ENCODE results near the gene LONRF2. TPM values are rescaled to one million over a fixed set of nuclear protein-coding genes. Genes with fewer than 3 reads are reported as not detected.

The LONRF2 gene
- total RNA-seq, 1 donor from 2014 or later: 7.6 TPM

- Histone ChIP-seq H3K27me3 (no peaks in the 10 kb centered on the region), H3K4me1 (no peaks in the 10 kb centered on the region), H3K27ac (no peak overlapping the region), H3K4me3 (no peak overlapping the region), H3K9me3 (no peaks in the 10 kb centered on the region), H3K36me3 (no peaks in the 10 kb centered on the region)
- intact Hi-C loops (cut with DNase I): no loop called here
- DNase-seq (ENCODE audit: low spot score in 2 of 2): no peak
- TF ChIP-seq, protein P1, sequence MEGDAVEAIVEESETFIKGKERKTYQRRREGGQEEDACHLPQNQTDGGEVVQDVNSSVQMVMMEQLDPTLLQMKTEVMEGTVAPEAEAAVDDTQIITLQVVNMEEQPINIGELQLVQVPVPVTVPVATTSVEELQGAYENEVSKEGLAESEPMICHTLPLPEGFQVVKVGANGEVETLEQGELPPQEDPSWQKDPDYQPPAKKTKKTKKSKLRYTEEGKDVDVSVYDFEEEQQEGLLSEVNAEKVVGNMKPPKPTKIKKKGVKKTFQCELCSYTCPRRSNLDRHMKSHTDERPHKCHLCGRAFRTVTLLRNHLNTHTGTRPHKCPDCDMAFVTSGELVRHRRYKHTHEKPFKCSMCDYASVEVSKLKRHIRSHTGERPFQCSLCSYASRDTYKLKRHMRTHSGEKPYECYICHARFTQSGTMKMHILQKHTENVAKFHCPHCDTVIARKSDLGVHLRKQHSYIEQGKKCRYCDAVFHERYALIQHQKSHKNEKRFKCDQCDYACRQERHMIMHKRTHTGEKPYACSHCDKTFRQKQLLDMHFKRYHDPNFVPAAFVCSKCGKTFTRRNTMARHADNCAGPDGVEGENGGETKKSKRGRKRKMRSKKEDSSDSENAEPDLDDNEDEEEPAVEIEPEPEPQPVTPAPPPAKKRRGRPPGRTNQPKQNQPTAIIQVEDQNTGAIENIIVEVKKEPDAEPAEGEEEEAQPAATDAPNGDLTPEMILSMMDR (IDR thresholded peaks at IDR 0.05): no peak
These were observed 13.0 kb downstream of the LONRF2 start for GRCh38 chr2:100309311-100309710.

- Histone ChIP-seq H3K4me3 (no peak overlapping the region), H3K27ac (no peak overlapping the region), H3K4me1 (no peaks in the 10 kb centered on the region), H3K36me3 (peaks cover 3 to 6% of the 10 kb centered on the region in 2 donors), H3K9me3 (no peaks in the 10 kb centered on the region), H3K27me3 (no peaks in the 10 kb centered on the region)
- TF ChIP-seq, protein P1 (IDR thresholded peaks at IDR 0.05): no peak
- intact Hi-C loops (cut with DNase I): no loop called here
- no peak for DNase-seq (ENCODE audit: low spot score in 2 of 2)
These were observed 18.6 kb downstream of the LONRF2 start for GRCh38 chr2:100303744-100304143.

GRCh38 chr2:100302585-100302892, 19.8 kb downstream of the LONRF2 start:
- intact Hi-C loops (cut with DNase I): no loop called here
- DNase-seq (ENCODE audit: low spot score in 2 of 2): no peak
- no peaks in the 10 kb centered on the region for H3K27me3 ChIP-seq
- no peak overlapping the region for H3K4me3 ChIP-seq
- no peaks in the 10 kb centered on the region for H3K9me3 ChIP-seq
- TF ChIP-seq, protein P1 (IDR thresholded peaks at IDR 0.05): no peak
- no peaks in the 10 kb centered on the region for H3K4me1 ChIP-seq
- no peak overlapping the region for H3K27ac ChIP-seq
- peaks cover 4 to 9% of the 10 kb centered on the region in 2 donors for H3K36me3 ChIP-seq

- H3K4me3 ChIP-seq: no peak overlapping the region
- intact Hi-C loops (cut with DNase I): no loop called here
- no peaks in the 10 kb centered on the region for H3K9me3 ChIP-seq
- H3K4me1 ChIP-seq: no peaks in the 10 kb centered on the region
- H3K27ac ChIP-seq: no peak overlapping the region
- peaks cover 7 to 9% of the 10 kb centered on the region in 2 donors for H3K36me3 ChIP-seq
- TF ChIP-seq, protein P1 (IDR thresholded peaks at IDR 0.05): no peak
- H3K27me3 ChIP-seq: no peaks in the 10 kb centered on the region
- DNase-seq (ENCODE audit: low spot score in 2 of 2): no peak
These were observed 20.3 kb downstream of the LONRF2 start for GRCh38 chr2:100301881-100302584.

DNA sequence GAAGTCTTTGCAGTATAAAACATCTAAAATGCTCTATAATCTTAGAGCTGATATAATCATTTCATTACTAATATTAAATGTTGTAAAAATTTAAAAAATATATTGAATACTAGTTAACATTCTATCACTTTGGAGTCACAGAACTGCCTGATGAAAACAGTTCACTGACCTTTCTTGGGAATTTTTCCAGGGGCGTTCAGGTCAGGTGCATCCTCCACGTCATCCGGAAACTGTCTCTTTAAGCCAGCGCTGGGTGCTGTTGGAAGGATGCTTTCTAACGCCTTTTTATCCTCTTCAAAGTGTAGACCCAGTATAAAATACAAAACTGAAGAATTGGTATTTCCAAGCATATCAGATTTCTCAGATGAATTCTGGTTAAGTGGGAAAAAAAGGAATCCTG, 22.8 kb downstream of the LONRF2 start:
- Histone ChIP-seq H3K36me3 (peaks cover 9 to 11% of the 10 kb centered on the region in 2 donors), H3K27me3 (no peaks in the 10 kb centered on the region), H3K4me3 (no peak overlapping the region), H3K27ac (no peak overlapping the region), H3K4me1 (no peaks in the 10 kb centered on the region), H3K9me3 (no peaks in the 10 kb centered on the region)
- intact Hi-C loops (cut with DNase I): no loop called here
- TF ChIP-seq, protein P1 (IDR thresholded peaks at IDR 0.05): no peak
- DNase-seq (ENCODE audit: low spot score in 2 of 2): no peak

GRCh38 chr2:100297511-100297910, 24.8 kb downstream of the LONRF2 start:
- Histone ChIP-seq H3K4me1 (no peaks in the 10 kb centered on the region), H3K27me3 (no peaks in the 10 kb centered on the region), H3K36me3 (peaks cover 9 to 16% of the 10 kb centered on the region in 2 donors), H3K27ac (no peak overlapping the region), H3K4me3 (no peak overlapping the region), H3K9me3 (no peaks in the 10 kb centered on the region)
- intact Hi-C loops (cut with DNase I): no loop called here
- TF ChIP-seq, protein P1 (IDR thresholded peaks at IDR 0.05): no peak
- DNase-seq (ENCODE audit: low spot score in 2 of 2): no peak
